Activated naive CD8-positive, alpha-beta T cell (primary cell): ENCODE results near the gene LRRC8A.
"Not testable (repeated sequence)": the region's sequence is repeated elsewhere in the genome, so short reads cannot be mapped to it uniquely, and the experiment has no call there.

Experiments used
- H3K27ac Mint-ChIP-seq: one replicate; pipeline ENCODE4 v1.8.0; 2021; ENCODE audit warnings: mixed read lengths
- H3K27me3 Mint-ChIP-seq: one replicate; pipeline ENCODE4 v1.8.0; 2021; ENCODE audit warnings: mixed read lengths
- H3K36me3 Mint-ChIP-seq: one replicate; pipeline ENCODE4 v1.8.0; 2021; ENCODE audit warnings: mixed read lengths
- H3K4me1 Mint-ChIP-seq: one replicate; pipeline ENCODE4 v1.8.0; 2021; ENCODE audit warnings: low read depth, mixed read lengths
- H3K4me3 Mint-ChIP-seq: one replicate; pipeline ENCODE4 v1.8.0; 2021; ENCODE audit warnings: mild to moderate bottlenecking, mixed read lengths
- H3K9me3 Mint-ChIP-seq: one replicate; pipeline ENCODE4 v1.8.0; 2021; ENCODE audit warnings: low read depth, mixed read lengths

The LRRC8A gene

DNA sequence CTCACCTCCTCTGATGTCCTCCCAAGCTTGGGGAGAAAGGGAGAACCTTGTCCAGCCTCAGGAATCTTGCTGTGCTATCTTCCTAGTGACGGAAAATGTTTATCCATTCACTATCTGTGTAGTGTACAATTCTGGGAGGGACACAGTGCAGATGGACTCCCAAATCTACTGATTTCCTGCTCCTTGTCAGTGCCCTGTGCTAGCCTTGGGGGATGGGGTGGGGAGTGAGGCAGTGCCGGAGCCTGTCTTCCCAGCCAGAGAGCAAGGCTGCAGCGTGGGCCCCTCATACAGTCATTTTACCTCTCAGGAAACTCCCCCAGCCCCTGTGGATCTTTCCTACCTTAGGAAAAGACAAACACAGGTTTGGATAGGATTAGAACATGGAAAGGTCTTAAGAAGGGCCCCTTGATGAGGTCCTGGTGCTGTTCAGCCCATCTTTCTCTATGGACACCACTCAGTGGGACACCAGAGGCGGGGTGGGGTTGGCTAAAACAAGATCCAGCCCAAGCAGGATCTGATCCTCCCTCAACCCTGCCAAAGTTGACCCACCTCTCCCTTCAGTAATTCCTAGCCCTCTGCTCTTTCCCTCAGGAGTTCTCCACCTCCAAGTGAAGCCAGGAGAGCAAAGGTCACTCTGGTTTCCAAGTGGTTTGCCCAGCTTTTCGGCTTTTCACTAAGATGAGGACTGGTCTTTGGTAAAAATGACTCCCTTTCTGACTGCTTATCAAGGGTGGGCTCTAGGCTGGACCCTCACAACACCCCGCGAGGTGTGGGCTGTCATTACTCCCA is 62.1 kb downstream of the LRRC8A start:
- Mint-ChIP-seq H3K4me1 (peaks cover 20% of the 10 kb centered on the region), H3K27ac (no peak overlapping the region), H3K27me3 (no peaks in the 10 kb centered on the region), H3K4me3 (no peak overlapping the region), H3K9me3 (no peaks in the 10 kb centered on the region), H3K36me3 (peaks cover 4% of the 10 kb centered on the region)

DNA sequence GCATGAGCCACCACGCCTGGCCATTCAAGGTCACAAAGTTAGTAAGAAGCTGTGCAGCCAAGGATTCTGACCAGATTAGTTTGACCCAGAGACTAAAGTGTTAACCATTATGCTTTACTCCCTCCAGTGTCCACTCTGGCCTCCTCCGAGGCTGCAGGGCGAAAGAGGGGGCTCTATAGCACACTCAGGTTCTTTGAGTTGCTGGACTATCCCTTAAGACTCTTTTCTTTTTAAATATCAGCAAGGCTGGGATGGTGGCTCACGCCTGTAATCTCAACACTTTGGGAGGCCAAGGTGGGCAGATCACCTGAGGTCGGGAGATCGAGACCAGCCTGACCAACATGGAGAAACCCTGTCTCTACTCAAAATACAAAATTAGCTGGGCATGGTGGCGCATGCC is 63.0 kb downstream of the LRRC8A start:
- not testable (repeated sequence) for H3K4me3 Mint-ChIP-seq

DNA sequence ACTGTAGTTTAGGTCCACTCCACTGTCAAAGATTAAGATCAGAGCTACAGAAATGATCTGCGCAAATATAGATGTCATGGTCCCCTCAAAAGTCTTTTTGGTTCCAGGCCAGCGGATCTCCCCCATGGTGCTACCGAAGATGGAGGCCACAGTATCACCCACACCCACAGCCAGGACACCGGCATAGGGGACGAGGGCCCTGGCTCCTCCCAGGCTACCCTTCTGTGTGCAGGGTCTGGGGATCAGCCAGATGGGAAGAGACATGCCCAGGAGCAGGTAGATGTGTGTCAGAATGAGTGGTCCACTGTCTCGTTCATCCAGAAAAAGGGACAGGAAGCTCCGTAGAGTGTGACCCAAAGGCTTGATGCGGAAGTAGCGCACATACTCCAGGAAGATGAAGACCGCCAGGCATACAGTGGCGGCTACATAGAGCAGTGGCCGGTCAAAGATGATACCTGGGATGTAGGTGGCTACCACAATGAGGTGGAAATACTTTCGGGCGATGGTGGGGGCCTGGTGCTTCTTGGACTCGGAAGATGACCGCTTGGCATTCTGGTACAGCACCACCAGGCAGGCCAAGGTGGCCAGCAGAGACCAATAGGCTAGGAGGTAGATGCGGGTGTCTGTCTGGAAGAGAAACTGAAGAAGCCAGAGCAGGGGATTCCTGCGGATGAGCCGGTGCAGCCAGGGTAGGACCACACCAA is 64.0 kb downstream of the LRRC8A start:
- peaks cover 20% of the 10 kb centered on the region for H3K4me1 Mint-ChIP-seq
- peak overlapping the region; percentile 98 for H3K27ac Mint-ChIP-seq
- H3K9me3 Mint-ChIP-seq, result no peaks in the 10 kb centered on the region
- H3K36me3 Mint-ChIP-seq, result peaks cover 4% of the 10 kb centered on the region
- H3K4me3 Mint-ChIP-seq, result peak overlapping the region; percentile 99
- H3K27me3 Mint-ChIP-seq, result no peaks in the 10 kb centered on the region

More for the DNA sequence above, 63.0 kb downstream of the LRRC8A start:
- not testable (repeated sequence) for H3K27me3 Mint-ChIP-seq, H3K9me3 Mint-ChIP-seq, H3K27ac Mint-ChIP-seq, H3K36me3 Mint-ChIP-seq
- H3K4me1 Mint-ChIP-seq, result peaks cover 20% of the 10 kb centered on the region

DNA sequence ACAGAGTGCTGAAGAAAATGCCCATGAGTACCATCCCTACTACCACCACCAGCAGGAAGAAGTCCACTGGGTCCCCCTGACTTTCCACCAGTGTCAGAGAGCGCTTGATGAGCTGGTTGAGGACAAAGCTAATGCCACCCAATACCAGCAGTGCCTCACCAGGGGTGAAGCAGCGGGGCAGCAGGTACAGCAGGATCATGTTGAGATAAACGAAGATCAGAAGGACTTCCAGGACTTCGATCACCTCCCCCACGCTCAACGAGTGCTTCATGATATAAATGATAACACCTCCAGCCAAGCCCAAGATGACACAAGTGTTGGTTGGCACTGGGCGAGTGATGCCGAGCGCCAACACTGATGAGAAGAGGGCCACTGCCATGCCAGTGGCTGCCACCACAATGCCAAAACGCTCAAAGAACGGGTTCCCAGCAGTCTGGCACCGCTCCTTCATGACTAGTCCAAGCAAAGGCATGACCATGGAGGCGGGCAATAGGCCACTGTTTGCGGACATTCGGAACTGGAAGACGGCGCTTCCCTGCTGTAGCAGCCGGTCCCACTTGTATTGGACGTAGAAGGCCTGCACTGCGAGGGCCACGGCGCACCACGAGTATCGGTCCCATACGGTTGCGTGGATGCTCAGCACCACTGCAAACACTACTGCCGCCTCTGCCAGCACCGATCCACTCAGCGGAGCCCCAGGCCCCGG is 64.8 kb downstream of the LRRC8A start:
- Mint-ChIP-seq H3K4me1 (peaks cover 22% of the 10 kb centered on the region), H3K4me3 (peak overlapping the region; percentile 99), H3K27me3 (no peaks in the 10 kb centered on the region), H3K36me3 (peaks cover 4% of the 10 kb centered on the region), H3K27ac (peak overlapping the region; percentile 98), H3K9me3 (no peaks in the 10 kb centered on the region)

DNA sequence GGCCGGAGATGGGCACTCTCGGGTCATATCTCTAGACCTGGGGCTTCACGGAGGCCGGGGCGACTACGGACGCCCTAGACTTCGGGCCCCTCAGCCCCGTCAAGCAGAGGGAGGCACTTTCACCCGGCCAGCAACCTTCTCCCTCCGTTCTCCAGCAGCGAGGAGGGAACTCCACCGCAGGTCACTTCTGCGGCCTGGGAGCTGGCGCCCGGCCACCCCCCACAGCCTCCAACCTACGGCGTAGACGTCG is 65.3 kb downstream of the LRRC8A start:
- H3K27me3 Mint-ChIP-seq, result no peaks in the 10 kb centered on the region
- H3K9me3 Mint-ChIP-seq, result no peaks in the 10 kb centered on the region
- peak overlapping the region; percentile 98 for H3K27ac Mint-ChIP-seq
- peaks cover 22% of the 10 kb centered on the region for H3K4me1 Mint-ChIP-seq
- peak overlapping the region; percentile 99 for H3K4me3 Mint-ChIP-seq
- H3K36me3 Mint-ChIP-seq, result peaks cover 4% of the 10 kb centered on the region

DNA sequence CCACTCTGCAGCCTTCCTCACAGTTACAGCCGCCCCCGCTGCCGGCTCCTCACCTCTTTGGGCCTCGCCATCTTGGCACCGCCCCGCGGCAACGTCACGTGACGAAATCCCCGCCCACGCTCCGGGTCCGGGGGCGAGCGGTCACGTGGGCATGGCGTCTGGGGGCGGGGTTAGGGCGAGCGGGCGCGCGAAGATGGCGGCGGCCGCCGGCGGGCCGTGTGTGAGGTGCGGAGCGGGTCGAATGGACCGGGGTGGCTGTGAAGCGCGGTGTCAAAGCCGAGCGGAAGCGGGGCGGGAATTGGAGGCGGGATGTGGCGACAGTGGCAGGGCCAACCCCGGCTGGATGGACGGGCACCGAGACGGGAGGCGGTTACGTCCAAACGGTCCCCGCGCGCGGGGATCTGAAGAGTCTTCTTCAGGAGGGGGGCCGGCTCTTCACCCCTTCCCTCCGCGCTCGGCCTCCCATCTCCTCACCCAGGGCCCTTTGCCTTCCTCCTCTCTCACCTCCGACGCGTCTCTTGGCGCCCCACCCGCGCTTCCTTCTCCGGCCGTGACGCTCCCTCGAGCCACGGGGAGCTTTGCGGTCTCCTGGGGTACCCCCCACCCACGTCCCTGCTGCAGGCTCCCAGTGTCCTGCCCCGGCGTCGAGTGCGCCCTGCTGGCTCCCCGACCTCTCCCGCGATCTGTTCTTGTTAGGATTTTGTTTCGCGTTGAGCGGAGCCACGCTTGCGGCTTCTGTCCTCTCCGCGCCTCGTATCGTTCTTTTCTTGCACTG is 65.8 kb downstream of the LRRC8A start, which contains the start of the genes DOLK and NUP188:
Gene DOLK, minus strand, starts transcription at position 77 of the 775 bp plus-strand sequence. CDS start 300 bp downstream, outside the sequence.
Gene NUP188, plus strand, starts transcription at position 173 of the 775 bp plus-strand sequence. Its CDS starts 21 bp downstream, at position 194.
- Mint-ChIP-seq H3K4me1 (peaks cover 24% of the 10 kb centered on the region), H3K9me3 (no peaks in the 10 kb centered on the region), H3K27ac (peak within 1 kb of the TSS; percentile 98), H3K4me3 (peak within 1 kb of the TSS; percentile 99), H3K27me3 (no peaks in the 10 kb centered on the region), H3K36me3 (peaks cover 4% of the 10 kb centered on the region)

DNA sequence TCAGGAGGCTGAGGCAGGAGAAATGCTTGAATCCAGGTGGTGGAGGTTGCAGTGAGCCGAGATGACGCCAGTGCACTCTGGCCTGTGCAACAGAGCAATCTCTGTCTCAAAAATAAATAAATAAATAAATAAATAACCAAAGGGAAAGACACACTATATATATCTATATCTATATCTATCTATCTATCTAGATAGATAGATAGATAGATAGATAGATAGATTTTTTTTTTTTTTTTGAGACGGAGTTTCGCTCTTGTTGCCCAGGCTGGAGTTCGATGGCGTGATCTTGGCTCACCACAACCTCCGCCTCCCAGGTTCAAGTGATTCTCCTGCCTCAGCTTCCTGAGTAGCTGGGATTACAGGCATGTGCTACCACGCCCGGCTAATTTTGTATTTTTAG is 79.5 kb downstream of the LRRC8A start:
- H3K4me1 Mint-ChIP-seq, H3K36me3 Mint-ChIP-seq, H3K27me3 Mint-ChIP-seq, H3K9me3 Mint-ChIP-seq, H3K27ac Mint-ChIP-seq, H3K4me3 Mint-ChIP-seq: not testable (repeated sequence)
